Measurements from ENCODE around the gene EXD3. TPM values are rescaled to one million over a fixed set of nuclear protein-coding genes. Genes with fewer than 3 reads are reported as not detected.
A peak's percentile ranks its signal among the peaks of the same experiment; 100 is the strongest.

The EXD3 gene
- total and polyA plus RNA-seq, 9 of the 15 experiments (the other 6 are each of a cell fraction or from before 2014, with no cell fraction given), result 0.29 to 12.5 (median 3.9) TPM

DNA sequence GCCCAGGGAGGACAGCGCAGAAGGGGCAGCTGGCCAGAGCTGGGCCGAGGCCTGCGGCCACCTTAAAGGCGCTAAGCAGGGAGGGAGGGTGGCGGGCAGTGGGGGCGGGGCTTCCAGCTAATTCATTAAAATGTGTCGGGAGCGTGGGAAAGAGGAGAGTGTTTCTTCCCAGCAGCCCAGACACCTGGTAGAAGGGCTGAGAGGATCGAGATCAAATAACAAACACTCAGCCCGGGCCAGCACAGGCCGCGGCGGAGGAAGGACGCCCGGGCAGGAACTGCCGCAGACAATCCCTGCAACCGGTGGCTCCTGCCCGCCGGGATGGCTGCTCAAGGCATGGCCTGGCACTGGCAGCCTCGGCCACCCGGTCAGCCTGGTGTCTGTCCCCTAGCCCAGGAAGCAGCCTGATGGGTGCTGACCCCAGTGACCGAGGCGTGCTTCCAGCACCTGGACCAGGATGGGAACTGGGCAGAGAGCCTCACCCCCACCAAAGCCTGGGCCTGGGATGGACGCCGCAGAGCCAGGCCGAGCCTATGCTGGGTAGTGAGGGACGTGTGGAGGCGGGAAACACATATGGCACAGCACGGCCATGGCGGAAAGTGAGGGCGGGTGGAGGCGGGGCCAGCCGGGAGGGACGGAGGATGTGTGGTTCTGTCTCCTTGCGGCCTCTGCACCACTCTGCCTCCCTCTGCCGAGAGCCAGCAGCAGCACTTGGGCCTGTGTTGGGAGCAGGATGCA, 117.7 kb downstream of the EXD3 start:
- DNase-seq (ENCODE audit: extremely low read depth in 1 of 4, low spot score in 3 of 4) (peak in 3 of 4 experiments; percentile 43 to 52 (median 48)), FAIRE-seq (peak; percentile 62), ATAC-seq (peak; percentile 33)
- no TSS peak for BruUV-seq (replicated peaks)
- in situ Hi-C loops (cut with MboI) (no loop called here), intact Hi-C loops (cut with micrococcal nuclease) (loop anchor here (10.0 kb wide), 1 partner anchor 120 kb away; the partner anchor contains the start of genes EXD3 and NOXA1)
- Histone ChIP-seq H3K27me3 (ENCODE audit: control insufficient read depth in 2 of 2, insufficient read depth in 2 of 2, low read length in 2 of 2) (no peaks in the 10 kb centered on the region), H3K9me1 (ENCODE audit: control insufficient read depth, insufficient read depth, low read length) (peaks cover 7% of the 10 kb centered on the region), H4K20me1 (replicated peaks; ENCODE audit: control insufficient read depth, insufficient read depth, low read length) (peaks cover 8% of the 10 kb centered on the region), H3K9ac (ENCODE audit: insufficient read depth in 1 of 2, low read depth in 2 of 2, low read length in 2 of 2) (peak overlapping the region in 1 of 2 experiments; percentile 62; a peak in 1 of 4 replicates), H3K79me2 (ENCODE audit: control insufficient read depth, insufficient read depth, low read length) (peaks cover 15% of the 10 kb centered on the region), H3K27ac (ENCODE audit: extremely low read depth, low read depth, low read length) (peak overlapping the region; percentile 36; the same call in 2 of the 3 replicates), H3K9me3 (replicated peaks; ENCODE audit: control insufficient read depth, insufficient read depth, low read depth, low read length) (no peaks in the 10 kb centered on the region), H3K36me3 (ENCODE audit: control insufficient read depth, insufficient read depth, low read length) (no peaks in the 10 kb centered on the region), H3K4me1 (replicated peaks in 1 of 2; ENCODE audit: control insufficient read depth in 2 of 2, insufficient read depth in 2 of 2, low read length in 2 of 2) (peaks cover 17 to 87% of the 10 kb centered on the region in 2 experiments), H3K4me2 (ENCODE audit: insufficient read depth, low read length) (no peak overlapping the region; the same call in 1 of the 2 replicates), H3K4me3 (no peak overlapping the region), H2AFZ (ENCODE audit: low read depth, low read length) (peak overlapping the region; percentile 55; the same call in 1 of the 2 replicates)
- WGBS (ENCODE audit: insufficient coverage, low coverage, missing lambda C conversion rate), result 59% methylated on average over 28 of the region's 36 CpGs
- CTCF ChIA-PET (ENCODE audit: low intra/inter-chr PET ratio), result no interaction called here
- POLR2A ChIA-PET, result interaction anchor here (0.6 to 1.7 kb wide), 3 partner anchors 8 to 118 kb away, joined by 3 read pairs; partner anchors contain the start of genes EXD3 and NOXA1
- TF ChIP-seq RBFOX2 (IDR thresholded peaks at IDR 0.05; ENCODE audit: low read depth, low read length) (peak; percentile 21; the same call in 1 of the 2 replicates), POLR2G (IDR thresholded peaks at IDR 0.05; ENCODE audit: low read depth, low read length) (no peak; the same call in 1 of the 2 replicates), ZNF253 (CRISPR knock-in tag; conservative IDR thresholded peaks at IDR 0.05) (no peak), RAD21 (CRISPR knock-in tag; conservative IDR thresholded peaks at IDR 0.05 in 1 of 2, IDR thresholded peaks at IDR 0.05 in 1 of 2) (peak in 1 of 2 experiments; percentile 22; a peak in 2 of 4 replicates), PCBP1 (IDR thresholded peaks at IDR 0.05; ENCODE audit: low read depth, low read length, poor library complexity, severe bottlenecking) (peak; percentile 23), SP1 (CRISPR knock-in tag; IDR thresholded peaks at IDR 0.05) (0 out of 2 replicates have a peak, but pooled peaks have one; percentile 48)
- TF ChIP-seq, protein P1, sequence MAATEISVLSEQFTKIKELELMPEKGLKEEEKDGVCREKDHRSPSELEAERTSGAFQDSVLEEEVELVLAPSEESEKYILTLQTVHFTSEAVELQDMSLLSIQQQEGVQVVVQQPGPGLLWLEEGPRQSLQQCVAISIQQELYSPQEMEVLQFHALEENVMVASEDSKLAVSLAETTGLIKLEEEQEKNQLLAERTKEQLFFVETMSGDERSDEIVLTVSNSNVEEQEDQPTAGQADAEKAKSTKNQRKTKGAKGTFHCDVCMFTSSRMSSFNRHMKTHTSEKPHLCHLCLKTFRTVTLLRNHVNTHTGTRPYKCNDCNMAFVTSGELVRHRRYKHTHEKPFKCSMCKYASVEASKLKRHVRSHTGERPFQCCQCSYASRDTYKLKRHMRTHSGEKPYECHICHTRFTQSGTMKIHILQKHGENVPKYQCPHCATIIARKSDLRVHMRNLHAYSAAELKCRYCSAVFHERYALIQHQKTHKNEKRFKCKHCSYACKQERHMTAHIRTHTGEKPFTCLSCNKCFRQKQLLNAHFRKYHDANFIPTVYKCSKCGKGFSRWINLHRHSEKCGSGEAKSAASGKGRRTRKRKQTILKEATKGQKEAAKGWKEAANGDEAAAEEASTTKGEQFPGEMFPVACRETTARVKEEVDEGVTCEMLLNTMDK (IDR thresholded peaks at IDR 0.05; ENCODE audit: borderline replicate concordance, insufficient read depth, low read depth, low read length, poor library complexity, severe bottlenecking), result peak; percentile 15
- TF ChIP-seq, protein P2, sequence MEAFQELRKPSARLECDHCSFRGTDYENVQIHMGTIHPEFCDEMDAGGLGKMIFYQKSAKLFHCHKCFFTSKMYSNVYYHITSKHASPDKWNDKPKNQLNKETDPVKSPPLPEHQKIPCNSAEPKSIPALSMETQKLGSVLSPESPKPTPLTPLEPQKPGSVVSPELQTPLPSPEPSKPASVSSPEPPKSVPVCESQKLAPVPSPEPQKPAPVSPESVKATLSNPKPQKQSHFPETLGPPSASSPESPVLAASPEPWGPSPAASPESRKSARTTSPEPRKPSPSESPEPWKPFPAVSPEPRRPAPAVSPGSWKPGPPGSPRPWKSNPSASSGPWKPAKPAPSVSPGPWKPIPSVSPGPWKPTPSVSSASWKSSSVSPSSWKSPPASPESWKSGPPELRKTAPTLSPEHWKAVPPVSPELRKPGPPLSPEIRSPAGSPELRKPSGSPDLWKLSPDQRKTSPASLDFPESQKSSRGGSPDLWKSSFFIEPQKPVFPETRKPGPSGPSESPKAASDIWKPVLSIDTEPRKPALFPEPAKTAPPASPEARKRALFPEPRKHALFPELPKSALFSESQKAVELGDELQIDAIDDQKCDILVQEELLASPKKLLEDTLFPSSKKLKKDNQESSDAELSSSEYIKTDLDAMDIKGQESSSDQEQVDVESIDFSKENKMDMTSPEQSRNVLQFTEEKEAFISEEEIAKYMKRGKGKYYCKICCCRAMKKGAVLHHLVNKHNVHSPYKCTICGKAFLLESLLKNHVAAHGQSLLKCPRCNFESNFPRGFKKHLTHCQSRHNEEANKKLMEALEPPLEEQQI (IDR thresholded peaks at IDR 0.05), result no peak
- TF ChIP-seq, protein P3, sequence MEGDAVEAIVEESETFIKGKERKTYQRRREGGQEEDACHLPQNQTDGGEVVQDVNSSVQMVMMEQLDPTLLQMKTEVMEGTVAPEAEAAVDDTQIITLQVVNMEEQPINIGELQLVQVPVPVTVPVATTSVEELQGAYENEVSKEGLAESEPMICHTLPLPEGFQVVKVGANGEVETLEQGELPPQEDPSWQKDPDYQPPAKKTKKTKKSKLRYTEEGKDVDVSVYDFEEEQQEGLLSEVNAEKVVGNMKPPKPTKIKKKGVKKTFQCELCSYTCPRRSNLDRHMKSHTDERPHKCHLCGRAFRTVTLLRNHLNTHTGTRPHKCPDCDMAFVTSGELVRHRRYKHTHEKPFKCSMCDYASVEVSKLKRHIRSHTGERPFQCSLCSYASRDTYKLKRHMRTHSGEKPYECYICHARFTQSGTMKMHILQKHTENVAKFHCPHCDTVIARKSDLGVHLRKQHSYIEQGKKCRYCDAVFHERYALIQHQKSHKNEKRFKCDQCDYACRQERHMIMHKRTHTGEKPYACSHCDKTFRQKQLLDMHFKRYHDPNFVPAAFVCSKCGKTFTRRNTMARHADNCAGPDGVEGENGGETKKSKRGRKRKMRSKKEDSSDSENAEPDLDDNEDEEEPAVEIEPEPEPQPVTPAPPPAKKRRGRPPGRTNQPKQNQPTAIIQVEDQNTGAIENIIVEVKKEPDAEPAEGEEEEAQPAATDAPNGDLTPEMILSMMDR (IDR thresholded peaks at IDR 0.05 in 2 of 3, conservative IDR thresholded peaks at IDR 0.05 in 1 of 3; ENCODE audit: insufficient read depth in 2 of 3, low read depth in 1 of 3, low read length in 3 of 3), result peak in 2 of 3 experiments; percentile 32 to 51; a peak in 4 of 6 replicates
- TF ChIP-seq, protein P4, sequence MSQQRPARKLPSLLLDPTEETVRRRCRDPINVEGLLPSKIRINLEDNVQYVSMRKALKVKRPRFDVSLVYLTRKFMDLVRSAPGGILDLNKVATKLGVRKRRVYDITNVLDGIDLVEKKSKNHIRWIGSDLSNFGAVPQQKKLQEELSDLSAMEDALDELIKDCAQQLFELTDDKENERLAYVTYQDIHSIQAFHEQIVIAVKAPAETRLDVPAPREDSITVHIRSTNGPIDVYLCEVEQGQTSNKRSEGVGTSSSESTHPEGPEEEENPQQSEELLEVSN (IDR thresholded peaks at IDR 0.05; ENCODE audit: borderline replicate concordance in 1 of 2, extremely low read depth in 1 of 2, insufficient read depth in 1 of 2, insufficient read length in 1 of 2, low read depth in 1 of 2, low read length in 1 of 2, poor library complexity in 1 of 2, severe bottlenecking in 1 of 2), result peak; percentile 48 to 72
